K562 (cell line): ENCODE measurements around the gene SUOX. TPM values are rescaled to one million over a fixed set of nuclear protein-coding genes. Genes with fewer than 3 reads are reported as not detected.

Source experiments
- ATF7 ChIP-seq: fragments of 450-650 bp; IDR thresholded peaks from 2 replicates; pipeline ENCODE4 v1.7.1; 2014; ENCODE audit warnings: mild to moderate bottlenecking, moderate library complexity
- CREM ChIP-seq: IDR thresholded peaks from 2 replicates; pipeline ENCODE4 v1.6.1; 2014; ENCODE audit warnings: antibody characterized with exemption, low read depth
- GATAD2B ChIP-seq: fragments of 450-650 bp; IDR thresholded peaks from 2 replicates; pipeline ENCODE4 v1.6.1; 2017; ENCODE audit warnings: mild to moderate bottlenecking, borderline replicate concordance
- GTF2E2 ChIP-seq: fragments of 200-800 bp; sonication (Bioruptor generic); IDR thresholded peaks from 2 replicates; pipeline ENCODE4 v1.6.1; 2016; ENCODE audit warnings: missing genetic modification characterization, missing compliant biosample characterization
- HOXB6 ChIP-seq: fragments of 250-450 bp; sonication (Bioruptor Pico); IDR thresholded peaks from 2 replicates; pipeline ENCODE4 v1.5.1; 2022; ENCODE audit warnings: mild to moderate bottlenecking, borderline replicate concordance
- KAT8 ChIP-seq: fragments of 450-650 bp; IDR thresholded peaks from 2 replicates; pipeline ENCODE4 v1.6.1; 2016; ENCODE audit warnings: low read depth, mild to moderate bottlenecking
- KLF6 ChIP-seq: fragments of 250-450 bp; sonication (Bioruptor Pico); IDR thresholded peaks from 2 replicates; pipeline ENCODE4 v1.4.0; 2020; ENCODE audit warnings: mild to moderate bottlenecking, moderate library complexity, borderline replicate concordance
- NKRF ChIP-seq: fragments of 450-650 bp; IDR thresholded peaks from 2 replicates; pipeline ENCODE4 v1.6.1; 2016; ENCODE audit warnings: borderline replicate concordance
- TFAP4 ChIP-seq: sonication (generic); formaldehyde crosslinking; IDR thresholded peaks from 2 replicates; pipeline ENCODE4 v1.8.0; 2022; ENCODE audit warnings: missing genetic modification reagents, mild to moderate bottlenecking, moderate library complexity, borderline replicate concordance
- U2AF1 ChIP-seq: fragments of 200-400 bp; formaldehyde crosslinking; optimal IDR thresholded peaks from 2 replicates; pipeline ENCODE3; 2017; ENCODE audit warnings: mild to moderate bottlenecking, low read depth, low read length, moderate library complexity
- ZNF224 ChIP-seq: sonication (generic); formaldehyde crosslinking; IDR thresholded peaks from 2 replicates; pipeline ENCODE4 v1.8.0; 2022; ENCODE audit warnings: mild to moderate bottlenecking, missing genetic modification reagents
- ZNF280B ChIP-seq: fragments of 250-450 bp; sonication (Bioruptor Pico); IDR thresholded peaks from 2 replicates; pipeline ENCODE4 v1.5.1; 2021; ENCODE audit warnings: mild to moderate bottlenecking
- ZNF431 ChIP-seq: sonication (generic); formaldehyde crosslinking; IDR thresholded peaks from 2 replicates; pipeline ENCODE4 v1.8.0; 2022; ENCODE audit warnings: mild to moderate bottlenecking, missing genetic modification reagents
- polyA plus RNA-seq, 8 experiments: library from polyadenylated mRNA; depleted of rRNA in 4 of 8; stranded (reverse) in 5 of 8; unstranded in 3 of 8; fragments of >200 nt; fragmentation: Nextera tagmentation in 2 of 8; fragmentation: Illumina TruSeq in 1 of 8; extraction: Ambion mirVana in 2 of 8; extraction: Trizol in 1 of 8; gene quantifications; 2 replicates each; pipeline versions ENCODE4 v1.2.1 to v1.2.3, GENCODE V29; 2011 to 2014; ENCODE audit warnings: inconsistent platforms in 1 of 8, missing spikeins in 1 of 8
- total RNA-seq, 7 experiments: library from RNA; depleted of rRNA in 6 of 7; stranded (reverse); fragments of >200 nt in 6 of 7; fragmentation: Illumina TruSeq in 2 of 7; extraction: Trizol in 2 of 7; gene quantifications; 2 replicates each; pipeline versions ENCODE4 v1.2.1 to v1.2.3, GENCODE V29; 2011 to 2021; ENCODE audit warnings: low replicate concordance in 1 of 7
- TF ChIP-seq, protein P1 (sequence below): fragments of 450-650 bp; IDR thresholded peaks from 2 replicates; pipeline ENCODE4 v1.6.1; 2016; ENCODE audit warnings: low read depth

Gene SUOX
- total and polyA plus RNA-seq, 9 of the 15 experiments (the other 6 are each of a cell fraction or from before 2014, with no cell fraction given): 9.2 to 39.7 (median 25.4) TPM

- TF ChIP-seq NKRF: peak; percentile 93
- TF ChIP-seq HOXB6 (CRISPR knock-in tag): no peak
- TF ChIP-seq GTF2E2: no peak
- no peak for TF ChIP-seq KAT8
- TF ChIP-seq GATAD2B: no peak
- TF ChIP-seq, protein P1, sequence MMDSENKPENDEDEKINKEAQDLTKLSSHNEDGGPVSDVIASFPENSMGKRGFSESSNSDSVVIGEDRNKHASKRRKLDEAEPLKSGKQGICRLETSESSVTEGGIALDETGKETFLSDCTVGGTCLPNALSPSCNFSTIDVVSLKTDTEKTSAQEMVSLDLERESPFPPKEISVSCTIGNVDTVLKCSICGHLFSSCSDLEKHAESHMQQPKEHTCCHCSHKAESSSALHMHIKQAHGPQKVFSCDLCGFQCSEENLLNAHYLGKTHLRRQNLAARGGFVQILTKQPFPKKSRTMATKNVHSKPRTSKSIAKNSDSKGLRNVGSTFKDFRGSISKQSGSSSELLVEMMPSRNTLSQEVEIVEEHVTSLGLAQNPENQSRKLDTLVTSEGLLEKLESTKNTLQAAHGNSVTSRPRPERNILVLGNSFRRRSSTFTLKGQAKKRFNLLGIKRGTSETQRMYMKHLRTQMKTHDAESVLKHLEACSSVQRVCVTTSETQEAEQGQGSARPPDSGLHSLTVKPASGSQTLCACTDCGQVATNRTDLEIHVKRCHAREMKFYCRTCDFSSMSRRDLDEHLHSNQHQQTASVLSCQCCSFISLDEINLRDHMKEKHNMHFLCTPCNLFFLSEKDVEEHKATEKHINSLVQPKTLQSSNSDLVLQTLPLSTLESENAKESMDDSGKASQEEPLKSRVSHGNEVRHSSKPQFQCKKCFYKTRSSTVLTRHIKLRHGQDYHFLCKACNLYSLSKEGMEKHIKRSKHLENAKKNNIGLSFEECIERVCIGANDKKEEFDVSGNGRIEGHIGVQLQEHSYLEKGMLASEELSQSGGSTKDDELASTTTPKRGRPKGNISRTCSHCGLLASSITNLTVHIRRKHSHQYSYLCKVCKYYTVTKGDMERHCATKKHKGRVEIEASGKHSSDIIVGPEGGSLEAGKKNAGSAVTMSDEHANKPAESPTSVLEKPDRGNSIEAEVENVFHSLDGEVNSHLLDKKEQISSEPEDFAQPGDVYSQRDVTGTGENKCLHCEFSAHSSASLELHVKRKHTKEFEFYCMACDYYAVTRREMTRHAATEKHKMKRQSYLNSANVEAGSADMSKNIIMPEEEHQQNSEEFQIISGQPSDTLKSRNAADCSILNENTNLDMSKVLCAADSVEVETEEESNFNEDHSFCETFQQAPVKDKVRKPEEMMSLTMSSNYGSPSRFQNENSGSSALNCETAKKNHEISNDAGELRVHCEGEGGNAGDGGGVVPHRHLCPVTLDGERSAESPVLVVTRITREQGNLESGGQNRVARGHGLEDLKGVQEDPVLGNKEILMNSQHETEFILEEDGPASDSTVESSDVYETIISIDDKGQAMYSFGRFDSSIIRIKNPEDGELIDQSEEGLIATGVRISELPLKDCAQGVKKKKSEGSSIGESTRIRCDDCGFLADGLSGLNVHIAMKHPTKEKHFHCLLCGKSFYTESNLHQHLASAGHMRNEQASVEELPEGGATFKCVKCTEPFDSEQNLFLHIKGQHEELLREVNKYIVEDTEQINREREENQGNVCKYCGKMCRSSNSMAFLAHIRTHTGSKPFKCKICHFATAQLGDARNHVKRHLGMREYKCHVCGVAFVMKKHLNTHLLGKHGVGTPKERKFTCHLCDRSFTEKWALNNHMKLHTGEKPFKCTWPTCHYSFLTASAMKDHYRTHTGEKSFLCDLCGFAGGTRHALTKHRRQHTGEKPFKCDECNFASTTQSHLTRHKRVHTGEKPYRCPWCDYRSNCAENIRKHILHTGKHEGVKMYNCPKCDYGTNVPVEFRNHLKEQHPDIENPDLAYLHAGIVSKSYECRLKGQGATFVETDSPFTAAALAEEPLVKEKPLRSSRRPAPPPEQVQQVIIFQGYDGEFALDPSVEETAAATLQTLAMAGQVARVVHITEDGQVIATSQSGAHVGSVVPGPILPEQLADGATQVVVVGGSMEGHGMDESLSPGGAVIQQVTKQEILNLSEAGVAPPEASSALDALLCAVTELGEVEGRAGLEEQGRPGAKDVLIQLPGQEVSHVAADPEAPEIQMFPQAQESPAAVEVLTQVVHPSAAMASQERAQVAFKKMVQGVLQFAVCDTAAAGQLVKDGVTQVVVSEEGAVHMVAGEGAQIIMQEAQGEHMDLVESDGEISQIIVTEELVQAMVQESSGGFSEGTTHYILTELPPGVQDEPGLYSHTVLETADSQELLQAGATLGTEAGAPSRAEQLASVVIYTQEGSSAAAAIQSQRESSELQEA: no peak
- TF ChIP-seq TFAP4 (CRISPR knock-in tag): peak; percentile 99
- TF ChIP-seq ATF7: peak; percentile 98
- TF ChIP-seq U2AF1: no peak
- no peak for TF ChIP-seq ZNF431 (CRISPR knock-in tag)
- TF ChIP-seq KLF6 (CRISPR knock-in tag): peak; percentile 28; the same call in 1 of the 2 replicates
- TF ChIP-seq ZNF280B: no peak
- TF ChIP-seq CREM: peak; percentile 96
- no peak for TF ChIP-seq ZNF224 (CRISPR knock-in tag)
These were observed 23.3 kb upstream of the SUOX start, which contains the start of gene RAB5B (continued) for GRCh38 chr12:55973599-55974307.
